GM12878 (cell line): ENCODE data around the gene GNLY. TPM values are rescaled to one million over a fixed set of nuclear protein-coding genes. Genes with fewer than 3 reads are reported as not detected.

Experiments
- CEBPZ ChIP-seq: fragments of 150-350 bp; IDR thresholded peaks from 2 replicates; pipeline ENCODE4 v1.6.1; 2016; ENCODE audit warnings: low read depth, low read length
- DPF2 ChIP-seq: fragments of 450-650 bp; IDR thresholded peaks from 2 replicates; pipeline ENCODE4 v1.6.1; 2017; ENCODE audit warnings: mild to moderate bottlenecking
- HDAC6 ChIP-seq: fragments of 200-600 bp; sonication (generic); IDR thresholded peaks from one replicate; pipeline ENCODE4 v1.8.0; 2017; ENCODE audit warnings: antibody characterized with exemption; ENCODE audit not compliant: unreplicated experiment
- JUNB ChIP-seq: IDR thresholded peaks from 2 replicates; pipeline ENCODE4 v1.6.1; 2016; ENCODE audit warnings: antibody characterized with exemption, mild to moderate bottlenecking
- MTA3 ChIP-seq: IDR thresholded peaks from 2 replicates; pipeline ENCODE4 v1.6.1; 2012; ENCODE audit warnings: low read length, inconsistent platforms, borderline replicate concordance
- NRF1 ChIP-seq: conservative IDR thresholded peaks from 2 replicates; pipeline ENCODE4 v1.6.1; 2011; ENCODE audit warnings: mild to moderate bottlenecking, low read depth, low read length, improper control_type of control experiment
- SMARCA5 ChIP-seq: fragments of 450-650 bp; IDR thresholded peaks from 2 replicates; pipeline ENCODE4 v1.6.1; 2017; ENCODE audit warnings: mild to moderate bottlenecking
- polyA plus RNA-seq, 11 experiments: library from polyadenylated mRNA; depleted of rRNA in 4 of 11; unstranded in 6 of 11; stranded (reverse) in 5 of 11; fragments of >200 nt; fragmentation: Nextera tagmentation in 4 of 11; fragmentation: Illumina TruSeq in 1 of 11; extraction: Ambion mirVana in 4 of 11; extraction: Trizol in 1 of 11; gene quantifications; 1 replicate in 1 of 11; 2 replicates in 10 of 11; pipeline versions ENCODE4 v1.2.1 to v1.2.3, GENCODE V29; 2011 to 2016; ENCODE audit warnings: inconsistent platforms in 2 of 11, missing spikeins in 2 of 11, low read depth in 1 of 11
- total RNA-seq, 4 experiments: library from RNA; depleted of rRNA in 3 of 4; stranded (reverse); fragments of >200 nt in 3 of 4; fragmentation: Illumina TruSeq in 1 of 4; extraction: Trizol in 1 of 4; gene quantifications; 2 replicates each; pipeline versions ENCODE4 v1.2.1 to v1.2.3, GENCODE V29; 2013 to 2021
- TF ChIP-seq, protein P1 (sequence below): fragments of 450-650 bp; IDR thresholded peaks from 2 replicates; pipeline ENCODE4 v1.6.1; 2017; ENCODE audit warnings: mild to moderate bottlenecking, moderate library complexity
- TF ChIP-seq, protein P2 (sequence below): fragments of 450-650 bp; IDR thresholded peaks from 2 replicates; pipeline ENCODE4 v1.6.1; 2018; ENCODE audit warnings: borderline replicate concordance, mild to moderate bottlenecking; ENCODE audit not compliant: partially characterized antibody

GNLY gene
- total and polyA plus RNA-seq, 10 of the 15 experiments (the other 5 are each of a cell fraction or from before 2014, with no cell fraction given): 0.18 to 0.42 TPM; not detected in 8

DNA sequence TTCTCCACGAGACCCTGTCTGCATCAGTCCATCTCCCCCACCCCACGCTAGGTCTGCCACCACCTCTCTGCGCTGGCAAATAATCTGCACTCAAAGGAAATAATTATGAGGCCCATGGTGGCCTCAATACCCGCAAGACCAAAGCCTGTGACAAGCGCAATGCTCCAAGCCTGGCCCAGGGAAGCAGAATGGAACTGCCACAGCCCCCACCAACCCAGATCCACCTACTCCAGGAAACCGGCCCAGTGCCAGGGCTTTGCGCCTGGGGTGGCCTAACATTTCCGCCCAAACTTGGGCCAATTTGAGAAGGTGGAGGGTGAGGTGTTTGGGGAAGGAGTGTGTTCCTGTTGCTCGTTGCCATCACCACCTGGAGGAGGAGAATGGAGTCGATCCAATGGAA lies 33.6 kb downstream of the GNLY start (continued):
- TF ChIP-seq, protein P1, sequence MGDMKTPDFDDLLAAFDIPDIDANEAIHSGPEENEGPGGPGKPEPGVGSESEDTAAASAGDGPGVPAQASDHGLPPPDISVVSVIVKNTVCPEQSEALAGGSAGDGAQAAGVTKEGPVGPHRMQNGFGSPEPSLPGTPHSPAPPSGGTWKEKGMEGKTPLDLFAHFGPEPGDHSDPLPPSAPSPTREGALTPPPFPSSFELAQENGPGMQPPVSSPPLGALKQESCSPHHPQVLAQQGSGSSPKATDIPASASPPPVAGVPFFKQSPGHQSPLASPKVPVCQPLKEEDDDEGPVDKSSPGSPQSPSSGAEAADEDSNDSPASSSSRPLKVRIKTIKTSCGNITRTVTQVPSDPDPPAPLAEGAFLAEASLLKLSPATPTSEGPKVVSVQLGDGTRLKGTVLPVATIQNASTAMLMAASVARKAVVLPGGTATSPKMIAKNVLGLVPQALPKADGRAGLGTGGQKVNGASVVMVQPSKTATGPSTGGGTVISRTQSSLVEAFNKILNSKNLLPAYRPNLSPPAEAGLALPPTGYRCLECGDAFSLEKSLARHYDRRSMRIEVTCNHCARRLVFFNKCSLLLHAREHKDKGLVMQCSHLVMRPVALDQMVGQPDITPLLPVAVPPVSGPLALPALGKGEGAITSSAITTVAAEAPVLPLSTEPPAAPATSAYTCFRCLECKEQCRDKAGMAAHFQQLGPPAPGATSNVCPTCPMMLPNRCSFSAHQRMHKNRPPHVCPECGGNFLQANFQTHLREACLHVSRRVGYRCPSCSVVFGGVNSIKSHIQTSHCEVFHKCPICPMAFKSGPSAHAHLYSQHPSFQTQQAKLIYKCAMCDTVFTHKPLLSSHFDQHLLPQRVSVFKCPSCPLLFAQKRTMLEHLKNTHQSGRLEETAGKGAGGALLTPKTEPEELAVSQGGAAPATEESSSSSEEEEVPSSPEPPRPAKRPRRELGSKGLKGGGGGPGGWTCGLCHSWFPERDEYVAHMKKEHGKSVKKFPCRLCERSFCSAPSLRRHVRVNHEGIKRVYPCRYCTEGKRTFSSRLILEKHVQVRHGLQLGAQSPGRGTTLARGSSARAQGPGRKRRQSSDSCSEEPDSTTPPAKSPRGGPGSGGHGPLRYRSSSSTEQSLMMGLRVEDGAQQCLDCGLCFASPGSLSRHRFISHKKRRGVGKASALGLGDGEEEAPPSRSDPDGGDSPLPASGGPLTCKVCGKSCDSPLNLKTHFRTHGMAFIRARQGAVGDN: no peak
- TF ChIP-seq, protein P2, sequence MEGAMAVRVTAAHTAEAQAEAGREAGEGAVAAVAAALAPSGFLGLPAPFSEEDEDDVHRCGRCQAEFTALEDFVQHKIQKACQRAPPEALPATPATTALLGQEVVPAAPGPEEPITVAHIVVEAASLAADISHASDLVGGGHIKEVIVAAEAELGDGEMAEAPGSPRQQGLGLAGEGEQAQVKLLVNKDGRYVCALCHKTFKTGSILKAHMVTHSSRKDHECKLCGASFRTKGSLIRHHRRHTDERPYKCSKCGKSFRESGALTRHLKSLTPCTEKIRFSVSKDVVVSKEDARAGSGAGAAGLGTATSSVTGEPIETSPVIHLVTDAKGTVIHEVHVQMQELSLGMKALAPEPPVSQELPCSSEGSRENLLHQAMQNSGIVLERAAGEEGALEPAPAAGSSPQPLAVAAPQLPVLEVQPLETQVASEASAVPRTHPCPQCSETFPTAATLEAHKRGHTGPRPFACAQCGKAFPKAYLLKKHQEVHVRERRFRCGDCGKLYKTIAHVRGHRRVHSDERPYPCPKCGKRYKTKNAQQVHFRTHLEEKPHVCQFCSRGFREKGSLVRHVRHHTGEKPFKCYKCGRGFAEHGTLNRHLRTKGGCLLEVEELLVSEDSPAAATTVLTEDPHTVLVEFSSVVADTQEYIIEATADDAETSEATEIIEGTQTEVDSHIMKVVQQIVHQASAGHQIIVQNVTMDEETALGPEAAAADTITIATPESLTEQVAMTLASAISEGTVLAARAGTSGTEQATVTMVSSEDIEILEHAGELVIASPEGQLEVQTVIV: no peak
- TF ChIP-seq SMARCA5 (no peak), JUNB (no peak), DPF2 (no peak), CEBPZ (no peak), MTA3 (no peak), HDAC6 (no peak), NRF1 (no peak)
